H1 (cell line): Measurements from ENCODE around the gene PIP5K1C. TPM values are rescaled to one million over a fixed set of nuclear protein-coding genes. Genes with fewer than 3 reads are reported as not detected.
A peak's percentile ranks its signal among the peaks of the same experiment; 100 is the strongest.

Experiments
- CTCF ChIA-PET: fragments of 300-600 bp; sonication (Branson Sonifier 250); formaldehyde crosslinking; loops from one replicate; lab custom pipeline; 2021; ENCODE audit not compliant: partially characterized antibody; lab: Charles Lee
- POLR2A ChIA-PET: fragments of 300-600 bp; sonication (Branson Sonifier 250); formaldehyde crosslinking; loops from one replicate; lab custom pipeline; 2021; ENCODE audit warnings: inconsistent platforms; ENCODE audit not compliant: partially characterized antibody; lab: Charles Lee
- DNase-seq, 2 experiments: peaks; one replicate each; pipeline versions ENCODE4 v3.0.0 to v3.0.0-alpha.2; 2010 to 2022; ENCODE audit warnings: low spot score in 2 of 2, low read depth in 1 of 2, mixed read lengths in 1 of 2
- FAIRE-seq: peaks from 2 replicates; lab custom pipeline; 2011; peaks lifted over from hg19 to GRCh38; lab: Jason Lieb, UNC
- H2AFZ ChIP-seq: 2 replicates; pipeline ENCODE4 v1.8.1; 2012; ENCODE audit warnings: low read length, inconsistent platforms
- H2AK5ac ChIP-seq: 2 replicates; pipeline ENCODE4 v1.6.1; 2013; ENCODE audit warnings: low read depth, low read length
- H2BK120ac ChIP-seq: replicated peaks from 2 replicates; pipeline ENCODE3; 2013; ENCODE audit warnings: low read depth, low read length, inconsistent platforms
- H2BK12ac ChIP-seq: 2 replicates; pipeline ENCODE4 v1.6.1; 2013; ENCODE audit warnings: low read depth, low read length
- H2BK15ac ChIP-seq: 2 replicates; pipeline ENCODE4 v1.6.1; 2013; ENCODE audit warnings: low read length
- H2BK20ac ChIP-seq: 2 replicates; pipeline ENCODE4 v1.6.1; 2013; ENCODE audit warnings: low read length
- H2BK5ac ChIP-seq: 2 replicates; pipeline ENCODE4 v1.6.1; 2013; ENCODE audit warnings: low read depth, low read length
- H3K14ac ChIP-seq: 2 replicates; pipeline ENCODE4 v1.6.1; 2013; ENCODE audit warnings: inconsistent platforms; ENCODE audit not compliant: insufficient read length
- H3K18ac ChIP-seq: 2 replicates; pipeline ENCODE4 v1.6.1; 2013; ENCODE audit warnings: low read length; ENCODE audit errors: extremely low read depth
- H3K23ac ChIP-seq: 2 replicates; pipeline ENCODE4 v1.6.1; 2013; ENCODE audit warnings: inconsistent platforms; ENCODE audit not compliant: insufficient read length
- H3K23me2 ChIP-seq: 2 replicates; pipeline ENCODE4 v1.6.1; 2013; ENCODE audit warnings: low read depth, low read length
- H3K27ac ChIP-seq: 2 replicates; pipeline ENCODE4 v1.6.1; 2011; ENCODE audit warnings: low read depth, low read length, inconsistent platforms
- H3K27me3 ChIP-seq, 4 experiments: replicated peaks in 1 of 4; 1 replicate in 1 of 4; 2 replicates in 3 of 4; pipeline versions ENCODE4 v1.6.1 to v1.8.1; 2011 to 2013; ENCODE audit warnings: low read length in 3 of 4, mild to moderate bottlenecking in 3 of 4, inconsistent platforms in 2 of 4, mixed read lengths in 2 of 4, moderate library complexity in 1 of 4; ENCODE audit not compliant: control insufficient read depth in 3 of 4, insufficient read depth in 3 of 4; ENCODE audit errors: extremely low read depth in 1 of 4
- H3K36me3 ChIP-seq, 4 experiments: 2 replicates each; pipeline versions ENCODE4 v1.6.1 to v1.8.1; 2011 to 2013; ENCODE audit warnings: mild to moderate bottlenecking in 4 of 4, low read length in 3 of 4, moderate library complexity in 2 of 4, control low read depth in 1 of 4, inconsistent platforms in 1 of 4; ENCODE audit not compliant: insufficient read depth in 4 of 4, control insufficient read depth in 2 of 4
- H3K4ac ChIP-seq: replicated peaks from 2 replicates; pipeline ENCODE3; 2013; ENCODE audit warnings: low read length, low read depth, mixed read lengths, inconsistent platforms; ENCODE audit not compliant: insufficient read length
- H3K4me1 ChIP-seq, 4 experiments: replicated peaks in 1 of 4; 1 replicate in 1 of 4; 2 replicates in 3 of 4; pipeline versions ENCODE4 v1.6.1 to v1.8.1; 2011 to 2013; ENCODE audit warnings: low read length in 3 of 4, inconsistent platforms in 2 of 4, mixed read lengths in 1 of 4; ENCODE audit not compliant: insufficient read depth in 4 of 4, control insufficient read depth in 3 of 4
- H3K4me2 ChIP-seq, 2 experiments: 2 replicates each; pipeline versions ENCODE4 v1.6.1 to v1.8.1; 2011 to 2013; ENCODE audit warnings: low read depth in 2 of 2, low read length in 2 of 2, control low read depth in 1 of 2, inconsistent platforms in 1 of 2, mild to moderate bottlenecking in 1 of 2; ENCODE audit not compliant: insufficient read depth in 1 of 2
- H3K4me3 ChIP-seq, 4 experiments: fragments of 200-600, 300-600 bp in 1 of 4; sonication (generic), shearing (Covaris generic), sonication (Bioruptor Twin) in 1 of 4; 2 replicates each; pipeline versions ENCODE4 v1.5.1 to v1.8.1; 2011 to 2016; ENCODE audit warnings: low read length in 4 of 4, low read depth in 3 of 4, control low read depth in 2 of 4, inconsistent platforms in 2 of 4, mild to moderate bottlenecking in 2 of 4, mixed read lengths in 1 of 4, moderate library complexity in 1 of 4; ENCODE audit not compliant: insufficient read depth in 2 of 4; ENCODE audit errors: extremely low read depth in 1 of 4
- H3K56ac ChIP-seq: replicated peaks from 2 replicates; pipeline ENCODE3; 2013; ENCODE audit warnings: low read depth, mild to moderate bottlenecking, mixed read lengths, low read length, inconsistent platforms; ENCODE audit not compliant: insufficient read length
- H3K79me1 ChIP-seq: 2 replicates; pipeline ENCODE4 v1.6.1; 2013; ENCODE audit warnings: low read depth, low read length, control low read depth
- H3K79me2 ChIP-seq, 2 experiments: 2 replicates each; pipeline versions ENCODE4 v1.6.1 to v1.8.1; 2012 to 2013; ENCODE audit warnings: low read length in 2 of 2, mild to moderate bottlenecking in 2 of 2, inconsistent platforms in 1 of 2; ENCODE audit not compliant: insufficient read depth in 2 of 2, control insufficient read depth in 1 of 2
- H3K9ac ChIP-seq, 4 experiments: replicated peaks in 1 of 4; 1 replicate in 1 of 4; 2 replicates in 3 of 4; pipeline versions ENCODE4 v1.6.1 to v1.8.1; 2011 to 2013; ENCODE audit warnings: low read depth in 3 of 4, low read length in 3 of 4, control low read depth in 2 of 4, mild to moderate bottlenecking in 2 of 4, moderate library complexity in 2 of 4, inconsistent platforms in 1 of 4; ENCODE audit errors: extremely low read depth in 1 of 4
- H3K9me3 ChIP-seq, 2 experiments: 2 replicates each; pipeline versions ENCODE4 v1.6.1 to v1.8.1; 2012 to 2013; ENCODE audit warnings: mild to moderate bottlenecking in 2 of 2, moderate library complexity in 2 of 2, control low read depth in 1 of 2, inconsistent platforms in 1 of 2, low read depth in 1 of 2, low read length in 1 of 2, mixed read lengths in 1 of 2; ENCODE audit not compliant: insufficient read depth in 2 of 2
- H4K20me1 ChIP-seq, 2 experiments: replicated peaks in 1 of 2; 2 replicates each; pipeline versions ENCODE3 to v1.8.1; 2011 to 2013; ENCODE audit warnings: inconsistent platforms in 2 of 2, low read length in 2 of 2, mild to moderate bottlenecking in 1 of 2; ENCODE audit not compliant: insufficient read depth in 2 of 2, control insufficient read depth in 1 of 2
- H4K5ac ChIP-seq: 2 replicates; pipeline ENCODE4 v1.6.1; 2013; ENCODE audit warnings: low read length, low read depth, mixed read lengths, inconsistent platforms; ENCODE audit not compliant: insufficient read length
- H4K8ac ChIP-seq: 2 replicates; pipeline ENCODE4 v1.8.0; 2013; ENCODE audit warnings: mild to moderate bottlenecking, moderate library complexity, low read length, inconsistent platforms; ENCODE audit not compliant: insufficient read depth; ENCODE audit errors: extremely low read depth
- H4K91ac ChIP-seq: replicated peaks from 2 replicates; pipeline ENCODE3; 2013; ENCODE audit warnings: low read length, mixed read lengths, inconsistent platforms; ENCODE audit not compliant: insufficient read length
- EP300 ChIP-seq, 2 experiments: IDR thresholded peaks; 1 replicate in 1 of 2; 2 replicates in 1 of 2; pipeline ENCODE4 v1.6.1; 2011 to 2012; ENCODE audit warnings: low read depth in 2 of 2, low read length in 2 of 2, mild to moderate bottlenecking in 2 of 2, borderline replicate concordance in 1 of 2, inconsistent platforms in 1 of 2, moderate library complexity in 1 of 2
- WGBS, 2 experiments: shearing (Covaris generic) in 1 of 2; methylation state at CpG; one replicate each; pipeline versions ENCODE4 v1.1.6 to v1.1.7; 2013 to 2015; ENCODE audit warnings: low lambda C conversion rate in 2 of 2, mixed read lengths in 2 of 2, inconsistent platforms in 1 of 2, low coverage in 1 of 2, missing lambda C conversion rate in 1 of 2; ENCODE audit not compliant: insufficient replicate concordance in 2 of 2, insufficient coverage in 1 of 2, insufficient read length in 1 of 2; ENCODE audit errors: extremely low coverage in 1 of 2, missing lambda C conversion rate in 1 of 2; 5-methylcytosine and 5-hydroxymethylcytosine counted together
- polyA plus RNA-seq, 7 experiments: library from polyadenylated mRNA; depleted of rRNA in 3 of 7; stranded (reverse) in 5 of 7; unstranded in 2 of 7; fragments of >200 nt in 5 of 7; fragments of 200-250 nt in 2 of 7; gene quantifications; 1 replicate in 5 of 7; 2 replicates in 1 of 7; 4 replicates in 1 of 7; pipeline versions ENCODE4 v1.2.1 to v1.2.3, GENCODE V29; 2011 to 2013; ENCODE audit warnings: missing spikeins in 2 of 7, mixed read lengths in 2 of 7
- total RNA-seq: library from RNA; stranded (reverse); fragmentation: NEBNext Ultra II Directional; extraction: Animal tissue kit (Norgen Biotek cat#: 25700); gene quantifications from 2 replicates; pipeline ENCODE4 v1.2.1, GENCODE V29; 2021

Gene PIP5K1C
- total and polyA plus RNA-seq, 2 of the 8 experiments (the other 6 are each of a cell fraction or from before 2014, with no cell fraction given) = 10.6 to 32.9 TPM

DNA sequence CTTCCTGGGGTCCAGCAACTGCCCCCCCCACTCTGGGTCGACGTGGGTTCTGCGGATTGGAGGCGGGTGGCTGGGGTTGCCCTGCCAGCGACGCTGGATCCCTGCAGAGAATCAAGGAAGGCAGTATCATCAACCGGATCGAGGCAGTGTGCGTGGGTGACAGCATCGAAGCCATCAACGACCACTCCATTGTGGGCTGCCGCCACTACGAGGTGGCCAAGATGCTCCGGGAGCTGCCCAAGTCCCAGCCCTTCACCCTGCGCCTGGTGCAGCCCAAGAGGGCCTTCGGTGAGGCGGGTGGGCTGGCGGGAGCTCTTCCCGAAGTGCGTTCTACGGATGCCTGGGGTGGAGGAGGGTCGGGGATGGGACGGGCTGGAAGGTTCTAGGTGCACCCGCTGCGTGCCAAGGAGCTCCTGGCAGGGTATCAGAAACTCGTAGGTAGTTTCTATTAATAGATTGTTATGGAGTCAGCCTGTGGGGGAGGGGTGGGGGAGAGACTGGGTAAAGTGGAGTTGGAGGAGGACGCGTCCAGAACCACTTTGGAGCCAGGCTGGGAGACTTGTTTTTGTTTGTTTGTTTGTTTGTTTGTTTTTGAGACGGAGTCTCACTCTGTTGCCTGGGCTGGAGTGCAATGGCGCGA lies 113.4 kb downstream of the PIP5K1C start:
- Histone ChIP-seq H2AFZ (no peak overlapping the region), H3K27me3 (peaks cover 11 to 21% (median 14%) of the 10 kb centered on the region in 4 experiments; a peak in 6 of 7 replicates)

More for the DNA sequence above, 113.4 kb downstream of the PIP5K1C start:
- peaks cover 0 to 2% of the 10 kb centered on the region in 2 experiments for H4K20me1 ChIP-seq
- WGBS, 2 experiments = 83% methylated on average over 28 of the region's 31 CpGs; no CpG with 5 or more reads in 1 of the 2 experiments
- no peak overlapping the region for H2BK12ac ChIP-seq
- no peak for DNase-seq
- no peak overlapping the region for H3K4me2 ChIP-seq
- no peaks in the 10 kb centered on the region for H3K79me1 ChIP-seq
- no peak overlapping the region for H2BK15ac ChIP-seq
- ChIA-PET POLR2A (interaction anchor here (1.4 to 1.8 kb wide), 3 partner anchors 8 to 11 kb away, joined by 3 to 7 read pairs (median 7); no protein-coding TSS in a partner anchor), CTCF (interaction anchor here (0.7 to 4.7 kb wide), 15 partner anchors 9 to 122 kb away, joined by 3 to 38 read pairs (median 5); partner anchors contain the start of genes TEKTIP1 and TJP3)
- H3K18ac ChIP-seq = no peak overlapping the region
- H2BK120ac ChIP-seq = no peak overlapping the region
- TF ChIP-seq EP300 (IDR thresholded peaks at IDR 0.05; ENCODE audit: borderline replicate concordance in 1 of 2, low read depth in 2 of 2, low read length in 2 of 2) = no peak
- H2AK5ac ChIP-seq = no peak overlapping the region
- no peak overlapping the region for H3K4ac ChIP-seq
- peaks cover 5% of the 10 kb centered on the region; the same call in 1 of the 2 replicates for H3K23me2 ChIP-seq
- H4K5ac ChIP-seq = no peak overlapping the region
- H3K56ac ChIP-seq = no peak overlapping the region
- no peak overlapping the region for H4K91ac ChIP-seq
- no peaks in the 10 kb centered on the region for H3K79me2 ChIP-seq
- peak overlapping the region; percentile 75 for H4K8ac ChIP-seq
- H3K9me3 ChIP-seq = peaks cover 4 to 6% of the 10 kb centered on the region in 2 experiments; a peak in 3 of 4 replicates
- peaks cover 0 to 4% (median 0%) of the 10 kb centered on the region in 4 experiments; a peak in 3 of 7 replicates for H3K4me1 ChIP-seq
- no peak overlapping the region for H3K4me3 ChIP-seq
- H3K23ac ChIP-seq = no peak overlapping the region
- H3K9ac ChIP-seq = no peak overlapping the region
- no peak overlapping the region for H2BK5ac ChIP-seq
- no peak for FAIRE-seq
- no peak overlapping the region for H3K14ac ChIP-seq
- H3K27ac ChIP-seq = no peak overlapping the region
- no peak overlapping the region for H2BK20ac ChIP-seq
- H3K36me3 ChIP-seq = no peaks in the 10 kb centered on the region
